ENCODE results near the gene DAPK2.
"Not testable (repeated sequence)": the region's sequence is repeated elsewhere in the genome, so short reads cannot be mapped to it uniquely, and the experiment has no call there.

DAPK2 gene

GRCh38 chr15:64058279-64058678 is 12.0 kb upstream of the DAPK2 start:
- DNase-seq: no peak

GRCh38 chr15:64053674-64054073 is 7.4 kb upstream of the DAPK2 start:
- DNase-seq: not testable (repeated sequence)

GRCh38 chr15:64052925-64053491 is 6.7 kb upstream of the DAPK2 start:
- no peak for DNase-seq

- DNase-seq: no peak
These were observed 5.3 kb upstream of the DAPK2 start for GRCh38 chr15:64051407-64052259.

- no peak for DNase-seq
These were observed 4.8 kb upstream of the DAPK2 start for GRCh38 chr15:64051093-64051402.

- DNase-seq: no peak
These were observed 4.2 kb upstream of the DAPK2 start for GRCh38 chr15:64050281-64051092.

GRCh38 chr15:64048781-64049460 is 2.6 kb upstream of the DAPK2 start:
- DNase-seq: no peak

- DNase-seq: peak in 8 of 58 donors; percentile 20 to 61 (median 38)
These were observed 388 bp downstream of the DAPK2 start for GRCh38 chr15:64045774-64046420.

- no peak for DNase-seq
These were observed 1.2 kb downstream of the DAPK2 start for GRCh38 chr15:64045101-64045435.

- peak in 1 of 58 donors; percentile 3 for DNase-seq
These were observed 1.8 kb downstream of the DAPK2 start for GRCh38 chr15:64044300-64045100.

GRCh38 chr15:64038878-64039610 is 7.2 kb downstream of the DAPK2 start:
- no peak for DNase-seq

GRCh38 chr15:64037966-64038365 is 8.3 kb downstream of the DAPK2 start:
- DNase-seq: no peak

GRCh38 chr15:64037116-64037515 is 9.2 kb downstream of the DAPK2 start:
- no peak for DNase-seq

GRCh38 chr15:64035525-64035924 is 10.8 kb downstream of the DAPK2 start:
- DNase-seq: no peak

GRCh38 chr15:64034519-64034918 is 11.8 kb downstream of the DAPK2 start:
- no peak for DNase-seq

GRCh38 chr15:64032329-64032728 is 14.0 kb downstream of the DAPK2 start:
- no peak for DNase-seq

GRCh38 chr15:64030123-64030522 is 16.2 kb downstream of the DAPK2 start:
- no peak for DNase-seq

GRCh38 chr15:64029633-64030032 is 16.7 kb downstream of the DAPK2 start:
- DNase-seq: no peak

GRCh38 chr15:64029110-64029509 is 17.2 kb downstream of the DAPK2 start:
- peak in 46 of 58 donors; percentile 8 to 86 (median 57) for DNase-seq

- no peak for DNase-seq
These were observed 19.7 kb downstream of the DAPK2 start for GRCh38 chr15:64026591-64026990.
